DOHH2 (cell line): Measurements from ENCODE around the gene LCN15.

ENCODE experiments used
- EZH2phosphoT487 ChIP-seq: fragments of 200-600 bp; sonication (generic); IDR thresholded peaks from 2 replicates; pipeline ENCODE4 v1.6.1; 2017; ENCODE audit warnings: borderline replicate concordance, mild to moderate bottlenecking, antibody characterized with exemption, low read length, moderate library complexity, mixed read lengths
- TF ChIP-seq, protein P1 (sequence below): fragments of 200-600 bp; sonication (generic); IDR thresholded peaks from one replicate; pipeline ENCODE4 v1.5.1; 2014; ENCODE audit warnings: antibody characterized with exemption, mild to moderate bottlenecking, low read depth, low read length; ENCODE audit not compliant: poor library complexity, severe bottlenecking

DNA sequence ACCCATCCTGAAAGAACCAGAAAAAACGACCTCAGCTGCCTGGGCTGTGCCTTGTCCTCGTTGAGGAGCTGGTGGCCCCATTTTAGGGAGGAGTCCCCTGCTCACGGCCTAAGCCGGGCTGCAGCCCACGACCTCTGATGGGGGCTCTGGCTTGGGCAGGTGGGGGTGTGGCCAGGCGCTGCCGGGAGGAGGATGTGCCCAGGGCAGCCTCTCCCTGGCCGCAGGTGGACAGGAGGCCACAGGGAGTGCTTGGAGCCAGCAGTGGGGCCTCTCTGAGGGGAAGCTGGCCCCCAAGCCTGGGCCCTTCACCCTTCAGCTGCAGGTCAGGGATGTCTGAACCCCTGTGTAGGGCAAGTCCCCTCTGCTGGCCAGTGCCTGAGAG is 49.4 kb downstream of the LCN15 start:
- TF ChIP-seq, protein P1, sequence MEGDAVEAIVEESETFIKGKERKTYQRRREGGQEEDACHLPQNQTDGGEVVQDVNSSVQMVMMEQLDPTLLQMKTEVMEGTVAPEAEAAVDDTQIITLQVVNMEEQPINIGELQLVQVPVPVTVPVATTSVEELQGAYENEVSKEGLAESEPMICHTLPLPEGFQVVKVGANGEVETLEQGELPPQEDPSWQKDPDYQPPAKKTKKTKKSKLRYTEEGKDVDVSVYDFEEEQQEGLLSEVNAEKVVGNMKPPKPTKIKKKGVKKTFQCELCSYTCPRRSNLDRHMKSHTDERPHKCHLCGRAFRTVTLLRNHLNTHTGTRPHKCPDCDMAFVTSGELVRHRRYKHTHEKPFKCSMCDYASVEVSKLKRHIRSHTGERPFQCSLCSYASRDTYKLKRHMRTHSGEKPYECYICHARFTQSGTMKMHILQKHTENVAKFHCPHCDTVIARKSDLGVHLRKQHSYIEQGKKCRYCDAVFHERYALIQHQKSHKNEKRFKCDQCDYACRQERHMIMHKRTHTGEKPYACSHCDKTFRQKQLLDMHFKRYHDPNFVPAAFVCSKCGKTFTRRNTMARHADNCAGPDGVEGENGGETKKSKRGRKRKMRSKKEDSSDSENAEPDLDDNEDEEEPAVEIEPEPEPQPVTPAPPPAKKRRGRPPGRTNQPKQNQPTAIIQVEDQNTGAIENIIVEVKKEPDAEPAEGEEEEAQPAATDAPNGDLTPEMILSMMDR, result no peak
- no peak for TF ChIP-seq EZH2phosphoT487
